HepG2 (cell line): Measurements from ENCODE around the gene PSG2.
"Not testable (repeated sequence)": the region's sequence is repeated elsewhere in the genome, so short reads cannot be mapped to it uniquely, and the experiment has no call there.

ENCODE experiments used
- CBX2 ChIP-seq, 2 experiments: fragments of 200-600 bp in 1 of 2; sonication (generic); formaldehyde crosslinking in 1 of 2; IDR thresholded peaks; 2 replicates each; pipeline versions ENCODE4 v1.7.0 to v1.8.1; 2018 to 2022; ENCODE audit warnings: low read depth in 2 of 2, low read length in 1 of 2, mild to moderate bottlenecking in 1 of 2, missing genetic modification reagents in 1 of 2
- DPF2 ChIP-seq: sonication (generic); formaldehyde crosslinking; IDR thresholded peaks from 2 replicates; pipeline ENCODE4 v1.4.0; 2020; ENCODE audit warnings: mild to moderate bottlenecking, low read depth, missing genetic modification reagents, borderline replicate concordance
- ELF3 ChIP-seq: IDR thresholded peaks from 2 replicates; pipeline ENCODE4 v1.6.1; 2016; ENCODE audit warnings: missing genetic modification reagents, missing compliant biosample characterization
- GTF2F1 ChIP-seq: fragments of 150-350 bp; IDR thresholded peaks from 2 replicates; pipeline ENCODE4 v1.6.1; 2014; ENCODE audit warnings: low read length
- IRF2 ChIP-seq: IDR thresholded peaks from 2 replicates; pipeline ENCODE4 v1.6.1; 2018; ENCODE audit warnings: missing genetic modification reagents, missing compliant biosample characterization
- PAWR ChIP-seq: sonication (generic); formaldehyde crosslinking; IDR thresholded peaks from 2 replicates; pipeline ENCODE4 v1.4.0; 2020; ENCODE audit warnings: missing genetic modification reagents, mild to moderate bottlenecking, borderline replicate concordance
- POLR2AphosphoS5 ChIP-seq: IDR thresholded peaks from 2 replicates; pipeline ENCODE4 v1.6.1; 2012; ENCODE audit warnings: low read depth, low read length
- RAD51 ChIP-seq: fragments of 450-650 bp; IDR thresholded peaks from 2 replicates; pipeline ENCODE4 v1.6.1; 2016; ENCODE audit warnings: borderline replicate concordance
- TF ChIP-seq, protein P1 (sequence below): sonication (generic); IDR thresholded peaks from 2 replicates; pipeline ENCODE4 v1.6.1; 2016; ENCODE audit warnings: low read depth, borderline replicate concordance
- TF ChIP-seq, protein P2 (sequence below): sonication (generic); formaldehyde crosslinking; IDR thresholded peaks from 2 replicates; pipeline ENCODE4 v1.4.0; 2020; ENCODE audit warnings: missing genetic modification reagents

DNA sequence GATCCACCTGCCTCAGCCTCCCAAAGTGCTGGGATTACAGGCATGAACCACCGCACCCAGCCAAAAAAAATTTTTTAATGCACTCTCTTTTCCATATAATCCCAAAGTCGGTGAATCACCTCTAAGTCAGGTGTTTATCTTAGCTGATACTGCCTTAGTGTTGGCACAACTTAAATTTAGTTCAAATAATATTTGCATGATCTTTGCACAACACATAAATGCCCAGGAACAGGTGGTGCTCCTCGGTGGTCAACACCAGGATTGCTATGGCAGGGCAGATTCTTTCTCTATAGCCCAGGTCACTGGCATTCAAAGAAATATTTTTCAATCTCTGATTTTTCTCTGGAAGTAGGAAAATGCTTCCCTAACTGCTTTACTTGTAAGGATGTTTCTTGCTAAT, 33.9 kb upstream of the PSG2 start:
- TF ChIP-seq ELF3 (CRISPR knock-in tag); IRF2 (CRISPR knock-in tag); DPF2; CBX2 (IDR thresholded peaks at IDR 0.05; ENCODE audit: low read depth, low read length); CBX2 (CRISPR knock-in tag; IDR thresholded peaks at IDR 0.05; ENCODE audit: low read depth); RAD51; GTF2F1; POLR2AphosphoS5; PAWR (CRISPR knock-in tag): not testable (repeated sequence)
- TF ChIP-seq, protein P1, sequence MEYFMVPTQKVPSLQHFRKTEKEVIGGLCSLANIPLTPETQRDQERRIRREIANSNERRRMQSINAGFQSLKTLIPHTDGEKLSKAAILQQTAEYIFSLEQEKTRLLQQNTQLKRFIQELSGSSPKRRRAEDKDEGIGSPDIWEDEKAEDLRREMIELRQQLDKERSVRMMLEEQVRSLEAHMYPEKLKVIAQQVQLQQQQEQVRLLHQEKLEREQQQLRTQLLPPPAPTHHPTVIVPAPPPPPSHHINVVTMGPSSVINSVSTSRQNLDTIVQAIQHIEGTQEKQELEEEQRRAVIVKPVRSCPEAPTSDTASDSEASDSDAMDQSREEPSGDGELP = not testable (repeated sequence)
- TF ChIP-seq, protein P2, sequence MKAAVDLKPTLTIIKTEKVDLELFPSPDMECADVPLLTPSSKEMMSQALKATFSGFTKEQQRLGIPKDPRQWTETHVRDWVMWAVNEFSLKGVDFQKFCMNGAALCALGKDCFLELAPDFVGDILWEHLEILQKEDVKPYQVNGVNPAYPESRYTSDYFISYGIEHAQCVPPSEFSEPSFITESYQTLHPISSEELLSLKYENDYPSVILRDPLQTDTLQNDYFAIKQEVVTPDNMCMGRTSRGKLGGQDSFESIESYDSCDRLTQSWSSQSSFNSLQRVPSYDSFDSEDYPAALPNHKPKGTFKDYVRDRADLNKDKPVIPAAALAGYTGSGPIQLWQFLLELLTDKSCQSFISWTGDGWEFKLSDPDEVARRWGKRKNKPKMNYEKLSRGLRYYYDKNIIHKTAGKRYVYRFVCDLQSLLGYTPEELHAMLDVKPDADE (CRISPR knock-in tag) = not testable (repeated sequence)
